Measurements from ENCODE around the gene LRRC25. TPM values are rescaled to one million over a fixed set of nuclear protein-coding genes. Genes with fewer than 3 reads are reported as not detected.

LRRC25 gene
- 5.4 TPM for total RNA-seq

GRCh38 chr19:18397242-18398202 lies at the start of gene LRRC25:
LRRC25 (minus strand) TSS chr19:18397622; CDS start chr19:18396963, 659 bp downstream.

GRCh38 chr19:18437491-18438330 lies 40.3 kb upstream of the LRRC25 start, which contains the start of gene ISYNA1:
ISYNA1 (minus strand) TSS chr19:18438133; CDS start chr19:18437979, 154 bp downstream.

GRCh38 chr19:18419195-18419698 lies 21.8 kb upstream of the LRRC25 start, which contains the start of gene SSBP4:
SSBP4 (plus strand) TSS chr19:18419398; CDS start chr19:18419649, 251 bp downstream.

GRCh38 chr19:18385675-18386542 lies 11.5 kb downstream of the LRRC25 start, which contains the start of gene GDF15:
GDF15 (plus strand) TSS chr19:18386158; CDS start chr19:18386190, 32 bp downstream.

Small RNAs within 50 kb of the gene (small RNA-seq; reads per million reads assigned to genes)
- gene MIR3189 (ENCODE audit: low replicate concordance): not detected

Other genes starting within 250 kb of the LRRC25 start
- gene PIK3R2, start 244.5 kb downstream of the LRRC25 start, total RNA-seq: 14.0 TPM
- gene IFI30, start 223.8 kb downstream of the LRRC25 start, total RNA-seq: 57.0 TPM
- gene MPV17L2, start 204.4 kb downstream of the LRRC25 start, total RNA-seq: 8.1 TPM
- 8.8 TPM for gene RAB3A, start 193.6 kb downstream of the LRRC25 start, total RNA-seq
- 5.3 TPM for gene PDE4C, start 171.2 kb downstream of the LRRC25 start, total RNA-seq
- gene IQCN, start 123.2 kb downstream of the LRRC25 start, total RNA-seq: 3.3 TPM
- 367 TPM for gene JUND, start 116.0 kb downstream of the LRRC25 start, total RNA-seq
- gene LSM4, start 74.5 kb downstream of the LRRC25 start, total RNA-seq: 148 TPM
- gene PGPEP1, start 57.0 kb downstream of the LRRC25 start, total RNA-seq: 31.9 TPM
- 139 TPM for gene GDF15, start 11.5 kb downstream of the LRRC25 start, total RNA-seq
- gene SSBP4, start 21.8 kb upstream of the LRRC25 start, total RNA-seq: 77.5 TPM
- gene ISYNA1, start 40.5 kb upstream of the LRRC25 start, total RNA-seq: 126 TPM
- 19.2 TPM for gene ELL, start 124.4 kb upstream of the LRRC25 start, total RNA-seq
- gene FKBP8, start 146.0 kb upstream of the LRRC25 start, total RNA-seq: 162 TPM
- 50.3 TPM for gene KXD1, start 160.2 kb upstream of the LRRC25 start, total RNA-seq
- 1,386 TPM for gene UBA52, start 174.2 kb upstream of the LRRC25 start, total RNA-seq
- gene REX1BD, start 191.2 kb upstream of the LRRC25 start, total RNA-seq: 60.1 TPM
- gene CRLF1, start 209.2 kb upstream of the LRRC25 start, total RNA-seq: 1.2 TPM
- 5.4 TPM for gene TMEM59L, start 215.2 kb upstream of the LRRC25 start, total RNA-seq
- gene KLHL26, start 239.4 kb upstream of the LRRC25 start, total RNA-seq: 12.3 TPM

All from metanephros (tissue), 2 donors.